Measurements from ENCODE around the gene PCDHGA6.
"Not testable (repeated sequence)": the region's sequence is repeated elsewhere in the genome, so short reads cannot be mapped to it uniquely, and the experiment has no call there.

The PCDHGA6 gene

DNA sequence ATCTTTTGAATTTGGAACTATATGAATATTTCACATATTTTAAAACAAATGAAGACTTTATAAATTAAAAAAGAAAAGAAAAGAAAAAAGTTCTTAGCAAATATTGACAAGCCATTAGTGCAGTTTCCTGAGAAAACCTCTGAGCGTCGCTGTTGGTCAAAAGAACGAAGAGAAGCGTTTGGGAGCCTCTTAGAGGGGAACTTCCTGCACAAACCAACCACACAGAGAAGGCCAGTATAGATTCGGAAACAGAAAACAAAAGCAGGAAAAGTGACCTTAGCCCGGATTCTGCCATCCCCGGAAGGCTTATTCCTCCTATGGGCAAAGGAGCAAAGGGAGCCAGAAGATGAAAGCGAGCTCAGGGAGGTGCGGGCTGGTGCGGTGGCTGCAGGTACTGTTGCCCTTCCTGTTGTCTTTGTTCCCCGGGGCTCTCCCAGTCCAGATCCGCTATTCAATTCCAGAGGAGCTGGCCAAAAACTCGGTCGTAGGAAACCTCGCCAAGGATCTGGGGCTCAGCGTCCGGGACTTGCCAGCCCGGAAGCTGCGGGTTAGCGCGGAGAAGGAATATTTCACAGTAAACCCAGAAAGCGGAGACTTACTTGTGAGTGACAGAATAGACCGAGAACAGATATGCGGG, 13.8 kb upstream of the PCDHGA6 start, which contains the start of gene PCDHGB2:
Gene PCDHGB2 (plus strand): TSS at position 205 of the 637 bp plus-strand sequence. CDS start 142 bp downstream, at position 347.
- DNase-seq (ENCODE audit: low read depth in 2 of 2): no peak

DNA sequence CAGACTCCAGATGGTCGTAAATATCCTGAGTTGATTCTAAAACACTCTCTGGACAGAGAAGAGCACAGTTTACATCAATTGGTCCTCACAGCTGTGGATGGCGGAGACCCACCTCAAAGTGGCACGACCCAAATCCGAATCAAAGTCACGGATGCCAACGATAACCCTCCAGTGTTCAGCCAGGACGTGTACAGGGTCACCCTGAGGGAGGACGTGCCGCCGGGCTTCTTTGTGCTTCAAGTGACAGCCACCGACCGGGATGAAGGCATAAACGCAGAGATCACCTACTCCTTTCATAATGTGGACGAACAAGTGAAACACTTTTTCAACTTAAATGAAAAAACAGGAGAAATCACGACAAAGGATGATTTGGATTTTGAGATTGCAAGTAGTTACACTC, 13.0 kb upstream of the PCDHGA6 start:
- DNase-seq (ENCODE audit: low read depth in 2 of 2): no peak

DNA sequence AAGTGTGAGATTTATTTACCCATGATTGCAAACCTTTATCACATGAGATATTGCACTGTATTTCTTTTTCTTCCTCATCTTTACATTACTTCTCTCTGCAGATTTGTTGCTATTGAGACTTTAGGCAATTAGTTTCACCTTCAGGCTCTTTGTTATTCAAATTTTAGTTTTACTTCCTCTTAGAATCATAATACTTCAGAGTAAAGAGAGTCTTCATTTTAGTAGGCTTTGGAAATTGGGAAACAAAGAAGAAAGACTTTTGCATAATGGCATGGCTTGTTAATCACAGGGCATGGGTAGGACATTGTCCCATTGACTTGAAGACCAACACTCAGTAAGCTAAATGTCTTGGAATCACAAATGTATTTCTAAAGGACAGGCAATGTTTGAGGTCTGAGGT, 11.0 kb upstream of the PCDHGA6 start:
- no peak for DNase-seq (ENCODE audit: low read depth in 2 of 2)

DNA sequence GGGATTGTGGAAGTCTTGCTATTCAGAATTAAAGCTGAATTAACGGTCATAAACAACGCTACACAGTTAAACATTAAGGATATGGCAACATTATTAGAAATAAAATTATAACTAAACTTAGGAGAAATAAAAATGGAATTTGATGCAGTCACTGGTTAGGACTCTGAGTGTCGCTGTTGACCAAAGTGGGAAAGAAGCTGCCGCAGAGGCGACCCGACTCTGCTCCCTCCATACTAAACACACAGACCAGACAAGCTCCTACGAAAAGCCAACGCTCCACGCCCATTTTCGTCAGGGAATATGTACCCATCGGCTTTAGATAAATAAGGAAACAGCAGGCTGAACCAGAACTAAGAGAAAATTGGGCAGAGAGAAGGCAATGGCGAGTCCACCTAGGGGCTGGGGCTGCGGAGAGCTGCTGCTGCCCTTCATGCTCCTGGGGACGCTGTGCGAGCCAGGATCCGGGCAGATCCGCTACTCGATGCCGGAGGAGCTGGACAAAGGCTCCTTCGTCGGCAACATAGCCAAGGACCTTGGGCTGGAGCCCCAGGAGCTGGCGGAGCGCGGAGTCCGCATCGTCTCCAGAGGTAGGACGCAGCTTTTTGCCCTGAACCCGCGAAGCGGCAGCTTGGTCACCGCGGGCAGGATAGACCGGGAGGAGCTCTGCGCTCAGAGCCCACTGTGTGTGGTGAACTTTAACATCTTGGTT, 9.6 kb upstream of the PCDHGA6 start, which contains the start of gene PCDHGA5:
Gene PCDHGA5 (plus strand): TSS at position 211 of the 709 bp plus-strand sequence. CDS start 169 bp downstream, at position 380.
- no peak for DNase-seq (ENCODE audit: low read depth in 2 of 2)

DNA sequence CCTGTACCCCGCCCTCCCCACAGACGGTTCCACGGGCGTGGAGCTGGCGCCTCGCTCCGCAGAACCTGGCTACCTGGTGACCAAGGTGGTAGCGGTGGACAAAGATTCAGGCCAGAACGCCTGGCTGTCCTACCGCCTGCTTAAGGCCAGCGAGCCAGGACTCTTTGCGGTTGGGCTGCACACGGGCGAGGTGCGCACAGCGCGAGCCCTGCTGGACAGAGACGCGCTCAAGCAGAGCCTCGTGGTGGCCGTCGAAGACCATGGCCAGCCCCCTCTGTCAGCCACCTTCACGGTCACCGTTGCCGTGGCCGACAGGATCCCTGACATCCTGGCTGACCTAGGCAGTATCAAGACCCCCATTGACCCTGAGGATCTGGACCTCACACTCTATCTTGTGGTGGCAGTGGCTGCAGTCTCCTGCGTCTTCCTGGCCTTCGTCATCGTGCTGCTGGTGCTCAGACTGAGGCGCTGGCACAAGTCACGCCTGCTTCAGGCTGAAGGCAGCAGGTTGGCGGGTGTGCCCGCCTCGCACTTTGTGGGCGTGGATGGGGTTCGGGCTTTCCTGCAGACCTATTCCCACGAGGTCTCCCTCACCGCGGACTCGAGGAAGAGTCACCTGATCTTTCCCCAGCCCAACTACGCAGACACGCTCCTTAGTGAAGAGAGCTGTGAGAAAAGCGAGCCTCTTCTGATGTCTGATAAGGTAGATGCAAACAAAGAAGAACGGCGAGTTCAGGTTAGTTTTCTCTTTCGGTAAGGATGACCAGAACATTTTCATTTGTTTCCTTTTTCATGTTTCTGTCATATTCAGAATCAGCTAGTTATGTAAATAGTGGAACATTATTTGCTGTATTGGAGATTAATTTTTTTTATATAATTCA, 7.4 kb upstream of the PCDHGA6 start:
- no peak for DNase-seq (ENCODE audit: low read depth in 2 of 2)

DNA sequence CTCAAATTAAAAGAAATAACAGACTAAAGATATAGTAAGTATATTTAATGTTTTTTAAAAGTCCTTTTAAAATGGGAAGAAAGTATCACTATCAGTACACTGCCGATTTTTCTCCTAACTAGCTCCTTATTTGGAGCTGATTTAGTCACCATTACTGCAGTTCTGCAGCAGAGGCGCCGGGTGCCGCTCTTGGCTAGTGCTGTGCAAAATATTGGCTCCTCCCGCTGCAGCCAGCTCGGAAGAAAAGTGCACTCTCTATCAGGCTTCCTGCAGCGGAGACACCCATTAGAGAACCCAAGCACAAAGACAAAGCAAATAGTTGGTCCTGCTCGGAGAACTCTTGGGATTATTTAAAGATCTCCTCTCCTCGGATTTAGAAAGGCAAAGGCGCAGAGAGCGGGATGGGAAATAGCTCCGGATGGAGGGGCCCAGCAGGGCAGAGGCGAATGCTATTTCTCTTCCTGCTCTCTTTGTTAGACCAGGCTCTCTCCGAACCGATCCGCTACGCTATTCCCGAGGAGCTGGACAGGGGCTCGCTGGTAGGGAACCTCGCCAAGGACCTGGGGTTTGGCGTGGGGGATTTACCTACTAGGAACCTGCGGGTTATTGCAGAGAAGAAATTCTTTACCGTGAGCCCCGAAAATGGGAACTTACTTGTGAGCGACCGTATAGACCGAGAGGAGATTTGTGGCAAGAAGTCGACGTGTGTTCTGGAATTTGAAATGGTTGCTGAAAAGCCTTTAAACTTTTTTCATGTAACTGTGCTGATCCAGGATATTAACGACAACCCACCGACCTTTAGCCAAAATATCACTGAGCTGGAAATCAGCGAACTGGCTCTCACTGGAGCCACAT, 3.5 kb upstream of the PCDHGA6 start, which contains the start of gene PCDHGB3:
Gene PCDHGB3 (plus strand): TSS at position 249 of the 855 bp plus-strand sequence. CDS start 153 bp downstream, at position 402.
- no peak for DNase-seq (ENCODE audit: low read depth in 2 of 2)

DNA sequence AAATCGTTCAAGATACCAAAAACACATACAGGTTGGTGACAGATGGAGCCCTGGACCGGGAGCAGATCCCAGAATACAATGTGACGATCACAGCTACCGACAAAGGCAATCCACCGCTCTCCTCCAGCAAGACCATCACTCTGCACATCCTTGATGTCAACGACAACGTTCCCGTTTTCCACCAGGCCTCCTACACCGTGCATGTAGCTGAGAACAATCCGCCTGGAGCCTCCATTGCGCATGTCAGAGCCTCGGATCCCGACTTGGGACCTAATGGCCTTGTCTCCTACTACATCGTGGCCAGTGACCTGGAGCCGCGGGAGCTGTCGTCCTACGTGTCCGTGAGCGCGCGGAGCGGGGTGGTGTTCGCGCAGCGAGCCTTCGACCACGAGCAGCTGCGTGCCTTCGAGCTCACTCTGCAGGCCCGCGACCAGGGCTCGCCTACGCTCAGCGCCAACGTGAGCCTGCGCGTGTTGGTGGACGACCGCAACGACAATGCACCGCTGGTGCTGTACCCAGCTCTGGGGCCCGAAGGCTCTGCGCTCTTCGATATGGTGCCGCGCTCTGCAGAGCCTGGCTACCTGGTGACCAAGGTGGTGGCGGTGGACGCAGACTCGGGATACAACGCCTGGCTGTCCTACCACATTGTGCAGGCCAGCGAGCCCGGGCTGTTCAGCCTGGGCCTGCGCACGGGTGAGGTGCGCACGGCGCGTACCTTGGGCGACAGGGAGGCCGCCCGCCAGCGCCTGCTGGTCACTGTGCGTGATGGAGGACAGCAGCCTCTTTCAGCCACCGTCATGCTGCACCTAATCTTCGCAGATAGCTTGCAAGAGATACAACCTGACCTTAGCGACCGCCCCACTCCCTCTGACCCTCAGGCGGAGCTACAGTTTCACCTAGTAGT, 1.9 kb upstream of the PCDHGA6 start:
- no peak for DNase-seq (ENCODE audit: low read depth in 2 of 2)

DNA sequence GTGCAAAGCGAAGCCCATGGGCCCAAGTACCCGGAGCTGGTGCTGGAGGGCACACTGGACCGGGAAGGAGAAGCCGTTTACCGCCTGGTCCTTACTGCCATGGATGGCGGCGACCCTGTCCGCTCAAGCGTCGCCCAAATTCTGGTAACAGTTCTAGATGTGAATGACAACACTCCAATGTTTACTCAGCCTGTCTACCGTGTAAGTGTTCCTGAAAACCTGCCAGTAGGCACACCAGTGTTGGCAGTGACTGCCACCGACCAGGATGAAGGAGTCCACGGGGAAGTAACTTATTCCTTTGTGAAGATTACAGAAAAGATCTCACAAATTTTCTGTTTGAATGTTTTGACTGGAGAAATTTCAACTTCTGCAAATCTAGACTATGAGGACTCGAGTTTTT, 936 bp downstream of the PCDHGA6 start:
- DNase-seq (ENCODE audit: low read depth in 2 of 2): no peak

DNA sequence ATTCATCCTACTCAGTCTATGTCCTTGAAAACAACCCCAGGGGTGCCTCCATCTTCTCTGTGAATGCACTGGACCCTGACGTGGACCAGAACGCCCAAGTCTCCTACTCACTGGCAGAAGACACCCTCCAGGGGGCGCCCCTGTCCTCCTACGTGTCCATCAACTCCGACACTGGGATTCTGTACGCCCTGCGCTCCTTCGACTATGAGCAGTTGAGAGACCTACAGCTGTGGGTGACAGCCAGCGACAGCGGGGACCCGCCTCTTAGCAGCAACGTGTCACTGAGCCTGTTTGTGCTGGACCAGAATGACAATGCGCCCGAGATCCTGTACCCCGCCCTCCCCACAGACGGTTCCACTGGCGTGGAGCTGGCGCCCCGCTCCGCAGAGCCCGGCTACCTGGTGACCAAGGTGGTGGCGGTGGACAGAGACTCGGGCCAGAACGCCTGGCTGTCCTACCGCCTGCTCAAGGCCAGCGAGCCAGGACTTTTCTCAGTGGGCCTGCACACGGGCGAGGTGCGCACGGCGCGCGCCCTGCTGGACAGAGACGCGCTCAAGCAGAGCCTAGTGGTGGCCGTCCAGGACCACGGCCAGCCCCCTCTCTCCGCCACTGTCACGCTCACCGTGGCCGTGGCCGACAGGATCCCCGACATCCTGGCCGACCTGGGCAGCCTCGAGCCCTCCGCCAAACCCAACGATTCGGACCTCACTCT, 1.9 kb downstream of the PCDHGA6 start:
- not testable (repeated sequence) for DNase-seq (ENCODE audit: low read depth in 2 of 2)

DNA sequence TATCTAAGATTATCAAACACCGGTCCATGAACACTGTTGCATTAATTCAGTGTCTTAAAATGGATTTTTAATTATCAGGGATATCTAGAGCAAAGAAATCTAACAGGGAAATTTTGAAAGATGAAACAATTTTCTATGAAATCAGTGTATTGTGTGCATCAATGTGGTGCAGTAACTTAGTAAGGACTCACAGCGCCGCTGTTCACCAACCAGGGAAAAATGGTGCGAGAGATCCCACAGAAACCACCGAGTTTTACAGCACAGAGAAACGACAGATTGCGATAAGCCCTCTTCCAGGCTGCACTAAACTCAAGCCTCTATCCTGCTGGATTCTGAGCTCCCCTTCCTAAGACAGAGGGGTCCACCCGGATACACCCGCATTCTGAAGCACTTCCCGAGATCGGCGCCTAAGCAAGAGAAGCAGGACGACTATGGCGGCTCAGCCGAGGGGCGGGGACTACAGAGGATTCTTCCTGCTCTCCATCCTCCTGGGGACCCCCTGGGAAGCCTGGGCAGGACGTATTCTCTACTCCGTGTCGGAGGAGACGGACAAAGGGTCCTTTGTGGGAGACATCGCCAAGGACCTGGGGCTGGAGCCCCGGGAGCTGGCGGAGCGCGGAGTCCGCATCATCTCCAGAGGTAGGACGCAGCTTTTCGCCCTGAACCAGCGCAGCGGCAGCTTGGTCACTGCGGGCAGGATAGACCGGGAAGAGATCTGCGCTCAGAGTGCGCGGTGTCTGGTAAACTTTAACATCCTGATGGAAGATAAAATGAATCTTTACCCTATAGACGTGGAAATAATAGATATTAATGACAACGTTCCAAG, 9.0 kb downstream of the PCDHGA6 start, which contains the start of gene PCDHGA7:
Gene PCDHGA7 (plus strand): TSS at position 274 of the 826 bp plus-strand sequence. CDS start 158 bp downstream, at position 432.
- DNase-seq (ENCODE audit: low read depth in 2 of 2): no peak

DNA sequence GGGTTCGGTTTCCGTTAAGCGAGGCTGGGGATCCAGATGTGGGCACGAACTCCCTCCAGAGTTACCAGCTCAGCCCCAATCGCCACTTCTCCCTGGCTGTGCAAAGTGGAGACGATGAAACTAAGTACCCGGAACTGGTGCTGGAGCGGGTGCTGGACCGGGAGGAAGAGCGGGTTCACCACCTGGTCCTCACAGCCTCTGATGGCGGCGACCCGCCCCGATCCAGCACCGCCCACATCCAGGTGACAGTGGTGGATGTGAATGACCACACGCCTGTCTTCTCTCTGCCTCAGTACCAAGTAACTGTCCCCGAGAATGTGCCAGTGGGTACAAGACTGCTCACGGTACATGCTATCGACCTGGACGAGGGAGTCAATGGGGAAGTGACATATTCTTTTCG, 9.7 kb downstream of the PCDHGA6 start:
- DNase-seq (ENCODE audit: low read depth in 2 of 2): no peak

DNA sequence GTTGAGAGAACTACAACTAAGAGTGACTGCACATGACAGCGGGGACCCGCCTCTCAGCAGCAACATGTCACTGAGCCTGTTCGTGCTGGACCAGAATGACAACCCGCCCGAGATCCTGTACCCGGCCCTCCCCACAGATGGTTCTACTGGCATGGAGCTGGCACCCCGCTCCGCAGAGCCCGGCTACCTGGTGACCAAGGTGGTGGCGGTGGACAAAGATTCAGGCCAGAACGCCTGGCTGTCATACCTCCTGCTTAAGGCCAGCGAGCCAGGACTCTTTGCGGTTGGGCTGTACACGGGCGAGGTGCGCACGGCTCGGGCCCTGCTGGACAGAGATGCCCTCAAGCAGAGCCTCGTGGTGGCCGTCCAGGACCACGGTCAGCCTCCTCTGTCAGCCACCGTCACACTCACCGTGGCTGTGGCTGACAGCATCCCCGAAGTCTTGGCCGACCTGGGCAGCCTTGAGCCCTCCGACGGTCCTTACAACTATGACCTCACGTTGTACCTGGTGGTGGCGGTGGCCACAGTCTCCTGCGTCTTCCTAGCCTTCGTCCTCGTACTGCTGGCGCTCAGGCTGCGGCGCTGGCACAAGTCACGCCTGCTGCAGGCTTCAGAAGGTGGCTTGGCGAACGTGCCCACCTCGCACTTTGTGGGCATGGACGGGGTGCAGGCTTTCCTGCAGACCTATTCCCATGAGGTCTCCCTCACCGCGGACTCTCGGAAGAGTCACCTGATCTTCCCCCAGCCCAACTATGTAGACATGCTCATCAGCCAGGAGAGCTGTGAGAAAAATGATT, 11.0 kb downstream of the PCDHGA6 start:
- DNase-seq (ENCODE audit: low read depth in 2 of 2): no peak

DNA sequence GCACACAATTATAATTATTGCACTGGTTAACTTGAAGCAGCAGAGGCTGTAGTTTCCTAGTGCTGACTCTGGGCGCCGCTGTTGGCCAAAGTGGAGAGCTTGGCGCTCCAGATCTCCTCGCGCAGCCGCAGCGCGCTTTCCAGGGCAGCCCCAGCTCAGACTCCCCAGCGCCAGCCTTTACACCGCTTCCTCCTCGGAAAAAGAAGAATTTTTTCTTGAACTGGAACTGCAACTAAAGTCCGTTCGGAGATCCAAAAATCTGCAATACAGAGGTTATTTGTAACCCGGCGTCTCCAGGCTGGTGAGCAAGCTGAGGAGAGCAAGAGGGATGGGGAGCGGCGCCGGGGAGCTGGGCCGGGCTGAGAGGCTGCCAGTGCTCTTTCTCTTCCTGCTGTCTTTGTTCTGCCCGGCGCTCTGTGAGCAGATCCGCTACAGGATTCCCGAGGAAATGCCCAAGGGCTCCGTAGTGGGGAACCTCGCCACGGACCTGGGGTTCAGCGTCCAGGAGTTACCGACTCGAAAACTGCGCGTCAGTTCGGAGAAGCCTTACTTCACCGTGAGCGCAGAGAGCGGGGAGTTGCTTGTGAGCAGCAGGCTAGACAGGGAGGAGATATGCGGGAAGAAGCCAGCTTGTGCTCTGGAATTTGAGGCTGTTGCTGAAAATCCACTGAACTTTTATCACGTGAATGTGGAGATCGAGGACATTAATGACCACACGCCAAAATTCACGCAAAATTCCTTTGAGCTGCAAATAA, 14.0 kb downstream of the PCDHGA6 start, which contains the start of gene PCDHGB4:
Gene PCDHGB4 (plus strand): TSS at position 142 of the 755 bp plus-strand sequence. CDS start 187 bp downstream, at position 329.
- DNase-seq (ENCODE audit: low read depth in 2 of 2): not testable (repeated sequence)

DNA sequence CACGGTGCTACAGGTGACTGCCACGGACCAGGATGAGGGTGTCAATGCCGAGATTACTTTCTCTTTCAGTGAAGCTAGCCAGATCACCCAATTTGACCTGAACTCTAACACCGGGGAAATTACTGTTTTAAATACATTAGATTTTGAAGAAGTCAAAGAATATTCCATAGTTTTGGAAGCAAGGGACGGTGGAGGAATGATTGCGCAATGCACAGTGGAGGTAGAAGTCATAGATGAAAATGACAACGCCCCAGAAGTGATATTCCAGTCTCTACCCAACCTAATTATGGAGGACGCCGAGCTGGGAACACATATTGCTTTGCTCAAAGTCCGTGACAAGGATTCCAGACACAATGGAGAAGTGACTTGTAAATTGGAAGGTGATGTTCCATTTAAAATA, 15.0 kb downstream of the PCDHGA6 start:
- DNase-seq (ENCODE audit: low read depth in 2 of 2): no peak

DNA sequence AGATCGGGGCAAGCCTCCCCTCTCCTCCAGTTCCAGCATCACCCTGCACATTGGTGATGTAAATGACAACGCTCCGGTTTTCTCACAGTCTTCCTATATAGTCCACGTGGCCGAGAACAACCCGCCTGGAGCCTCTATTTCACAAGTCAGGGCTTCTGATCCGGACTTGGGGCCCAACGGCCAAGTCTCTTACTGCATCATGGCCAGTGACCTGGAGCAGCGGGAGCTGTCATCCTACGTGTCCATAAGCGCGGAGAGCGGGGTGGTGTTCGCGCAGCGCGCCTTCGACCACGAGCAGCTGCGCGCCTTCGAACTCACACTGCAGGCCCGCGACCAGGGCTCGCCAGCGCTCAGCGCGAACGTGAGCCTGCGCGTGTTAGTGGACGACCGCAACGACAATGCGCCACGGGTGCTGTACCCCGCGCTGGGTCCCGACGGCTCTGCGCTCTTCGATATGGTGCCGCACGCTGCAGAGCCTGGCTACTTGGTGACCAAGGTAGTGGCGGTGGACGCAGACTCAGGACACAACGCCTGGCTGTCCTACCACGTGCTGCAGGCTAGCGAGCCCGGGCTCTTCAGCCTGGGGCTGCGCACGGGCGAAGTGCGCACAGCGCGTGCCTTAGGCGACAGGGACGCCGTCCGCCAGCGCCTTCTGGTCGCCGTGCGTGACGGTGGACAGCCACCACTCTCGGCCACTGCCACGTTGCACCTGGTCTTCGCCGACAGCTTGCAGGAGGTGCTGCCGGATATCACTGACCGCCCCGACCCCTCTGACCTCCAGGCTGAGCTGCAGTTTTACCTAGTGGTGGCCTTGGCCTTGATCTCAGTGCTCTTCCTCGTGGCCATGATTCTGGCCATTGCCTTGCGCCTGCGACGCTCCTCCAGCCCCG, 15.7 kb downstream of the PCDHGA6 start:
- no peak for DNase-seq (ENCODE audit: low read depth in 2 of 2)

Data from stimulated activated CD8-positive, alpha-beta memory T cell treated with anti-CD3 and anti-CD28 coated beads, Interleukin-7, amount 100 ng/mL, for 1 hour (primary cell).